ENCODE measurements around the gene ROR2. TPM values are rescaled to one million over a fixed set of nuclear protein-coding genes. Genes with fewer than 3 reads are reported as not detected.

Gene ROR2
- total RNA-seq, 1 experiment from 2014 or later: not detected

DNA sequence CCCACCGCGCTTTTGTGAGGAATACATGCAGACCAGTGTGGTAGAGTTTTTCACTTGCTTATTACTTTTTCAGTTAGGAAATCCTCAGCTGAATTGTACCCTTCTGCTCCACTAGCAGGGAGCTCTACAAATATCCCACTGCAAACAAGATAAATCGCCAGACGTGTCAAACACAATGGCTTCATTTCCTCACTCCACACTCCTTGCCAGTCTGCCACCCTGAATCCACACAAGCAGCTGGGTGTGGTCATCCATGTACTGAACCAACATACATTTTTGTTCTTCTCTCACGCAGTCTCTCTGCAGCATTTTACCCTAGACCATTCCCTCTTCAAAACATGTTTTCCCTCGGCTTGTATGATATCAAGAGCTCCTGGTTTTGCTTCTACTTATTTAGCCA, 3.7 kb upstream of the ROR2 start:
- Mint-ChIP-seq H3K4me3 (ENCODE audit: low read depth, unreplicated experiment) (no peak overlapping the region), H3K27me3 (ENCODE audit: unreplicated experiment) (peaks cover 51% of the 10 kb centered on the region), H3K9me3 (ENCODE audit: low read depth, unreplicated experiment) (peaks cover 2% of the 10 kb centered on the region), H3K27ac (ENCODE audit: unreplicated experiment) (no peak overlapping the region), H3K4me1 (ENCODE audit: low read depth, unreplicated experiment) (peaks cover 11% of the 10 kb centered on the region), H3K36me3 (ENCODE audit: insufficient read depth, unreplicated experiment) (no peaks in the 10 kb centered on the region)
- TF ChIP-seq, protein P1, sequence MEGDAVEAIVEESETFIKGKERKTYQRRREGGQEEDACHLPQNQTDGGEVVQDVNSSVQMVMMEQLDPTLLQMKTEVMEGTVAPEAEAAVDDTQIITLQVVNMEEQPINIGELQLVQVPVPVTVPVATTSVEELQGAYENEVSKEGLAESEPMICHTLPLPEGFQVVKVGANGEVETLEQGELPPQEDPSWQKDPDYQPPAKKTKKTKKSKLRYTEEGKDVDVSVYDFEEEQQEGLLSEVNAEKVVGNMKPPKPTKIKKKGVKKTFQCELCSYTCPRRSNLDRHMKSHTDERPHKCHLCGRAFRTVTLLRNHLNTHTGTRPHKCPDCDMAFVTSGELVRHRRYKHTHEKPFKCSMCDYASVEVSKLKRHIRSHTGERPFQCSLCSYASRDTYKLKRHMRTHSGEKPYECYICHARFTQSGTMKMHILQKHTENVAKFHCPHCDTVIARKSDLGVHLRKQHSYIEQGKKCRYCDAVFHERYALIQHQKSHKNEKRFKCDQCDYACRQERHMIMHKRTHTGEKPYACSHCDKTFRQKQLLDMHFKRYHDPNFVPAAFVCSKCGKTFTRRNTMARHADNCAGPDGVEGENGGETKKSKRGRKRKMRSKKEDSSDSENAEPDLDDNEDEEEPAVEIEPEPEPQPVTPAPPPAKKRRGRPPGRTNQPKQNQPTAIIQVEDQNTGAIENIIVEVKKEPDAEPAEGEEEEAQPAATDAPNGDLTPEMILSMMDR (IDR thresholded peaks at IDR 0.05; ENCODE audit: unreplicated experiment): no peak
- CTCF ChIA-PET: interaction anchor here (1.3 kb wide), 1 partner anchor 8 kb away, joined by 3 read pairs; no protein-coding TSS in a partner anchor
- BruUV-seq (replicated peaks): no TSS peak
- no peak for DNase-seq
- intact Hi-C loops (cut with micrococcal nuclease; ENCODE audit: unreplicated experiment): no loop called here

DNA sequence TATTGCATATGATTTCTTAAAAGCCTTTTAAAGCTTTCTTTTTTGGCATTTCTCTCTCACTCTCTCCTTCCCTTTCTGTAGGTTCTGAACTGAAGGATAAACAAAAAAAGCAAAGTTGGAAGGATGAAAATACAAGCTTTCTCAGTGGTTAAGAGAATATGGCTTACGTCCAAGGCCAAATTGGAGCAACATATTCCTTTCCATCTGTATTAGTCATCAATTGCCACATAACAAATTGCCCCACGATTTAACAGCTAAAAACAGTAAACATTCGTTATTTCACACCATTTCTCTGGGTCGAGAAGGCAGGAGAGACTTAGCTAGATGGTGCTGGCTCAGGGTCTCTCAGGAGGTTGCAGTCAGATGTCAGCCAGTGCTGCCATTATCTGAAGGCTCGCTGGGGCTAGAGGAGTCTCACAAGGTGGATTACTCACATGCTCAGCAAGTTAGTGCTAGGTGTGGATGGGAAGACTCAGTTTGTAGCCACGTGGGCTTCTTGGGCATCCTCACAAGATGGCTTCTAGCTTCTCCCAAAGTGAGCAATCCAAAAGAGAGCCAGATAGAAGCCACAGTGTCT, 2.0 kb upstream of the ROR2 start:
- TF ChIP-seq, protein P1 (IDR thresholded peaks at IDR 0.05; ENCODE audit: unreplicated experiment): no peak
- Mint-ChIP-seq H3K27ac (ENCODE audit: unreplicated experiment) (no peak overlapping the region), H3K36me3 (ENCODE audit: insufficient read depth, unreplicated experiment) (no peaks in the 10 kb centered on the region), H3K4me3 (ENCODE audit: low read depth, unreplicated experiment) (no peak overlapping the region), H3K9me3 (ENCODE audit: low read depth, unreplicated experiment) (peaks cover 2% of the 10 kb centered on the region), H3K4me1 (ENCODE audit: low read depth, unreplicated experiment) (peaks cover 11% of the 10 kb centered on the region), H3K27me3 (ENCODE audit: unreplicated experiment) (peaks cover 66% of the 10 kb centered on the region)
- BruUV-seq (replicated peaks): no TSS peak
- intact Hi-C loops (cut with micrococcal nuclease; ENCODE audit: unreplicated experiment): no loop called here
- CTCF ChIA-PET: interaction anchor here (0.6 kb wide), 1 partner anchor 474 kb away, joined by 3 read pairs; no protein-coding TSS in a partner anchor
- no peak for DNase-seq

DNA sequence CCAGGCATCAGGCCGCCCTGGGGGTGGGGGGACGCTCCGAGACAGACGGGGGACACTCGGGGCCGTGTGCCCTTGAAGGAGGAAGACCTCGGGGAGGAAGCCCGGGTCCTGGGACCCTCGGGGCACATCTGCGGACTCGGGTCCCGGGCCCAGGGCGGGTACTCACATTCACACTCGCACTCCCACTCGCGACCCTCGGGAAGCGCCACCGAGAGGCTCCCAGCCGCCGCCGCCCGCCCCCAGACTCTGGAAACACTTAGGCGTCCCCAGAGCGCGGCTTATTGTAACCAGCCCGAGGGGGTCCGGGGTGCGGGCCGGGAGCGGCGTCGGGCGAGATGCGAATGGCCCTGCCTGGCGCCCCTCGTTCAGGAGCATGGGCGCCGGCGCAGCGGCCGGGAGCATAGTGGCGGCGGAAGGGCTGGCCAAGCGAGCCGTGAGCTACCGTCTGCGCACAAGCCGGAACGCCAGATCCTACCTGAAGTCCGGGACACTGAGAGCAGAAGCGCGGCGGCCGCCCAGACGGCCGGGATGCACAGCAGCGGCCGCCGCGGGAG, 559 bp downstream of the ROR2 start:
- H3K27ac Mint-ChIP-seq (ENCODE audit: unreplicated experiment): no peak overlapping the region
- CTCF ChIA-PET: no interaction called here
- DNase-seq: no peak
- TF ChIP-seq, protein P1 (IDR thresholded peaks at IDR 0.05; ENCODE audit: unreplicated experiment): no peak
- H3K4me3 Mint-ChIP-seq (ENCODE audit: low read depth, unreplicated experiment): peak overlapping the region; percentile 46
- H3K36me3 Mint-ChIP-seq (ENCODE audit: insufficient read depth, unreplicated experiment): no peaks in the 10 kb centered on the region
- no TSS peak for BruUV-seq (replicated peaks)
- peaks cover 2% of the 10 kb centered on the region for H3K4me1 Mint-ChIP-seq (ENCODE audit: low read depth, unreplicated experiment)
- peaks cover 2% of the 10 kb centered on the region for H3K9me3 Mint-ChIP-seq (ENCODE audit: low read depth, unreplicated experiment)
- intact Hi-C loops (cut with micrococcal nuclease; ENCODE audit: unreplicated experiment): no loop called here
- peaks cover 81% of the 10 kb centered on the region for H3K27me3 Mint-ChIP-seq (ENCODE audit: unreplicated experiment)

DNA sequence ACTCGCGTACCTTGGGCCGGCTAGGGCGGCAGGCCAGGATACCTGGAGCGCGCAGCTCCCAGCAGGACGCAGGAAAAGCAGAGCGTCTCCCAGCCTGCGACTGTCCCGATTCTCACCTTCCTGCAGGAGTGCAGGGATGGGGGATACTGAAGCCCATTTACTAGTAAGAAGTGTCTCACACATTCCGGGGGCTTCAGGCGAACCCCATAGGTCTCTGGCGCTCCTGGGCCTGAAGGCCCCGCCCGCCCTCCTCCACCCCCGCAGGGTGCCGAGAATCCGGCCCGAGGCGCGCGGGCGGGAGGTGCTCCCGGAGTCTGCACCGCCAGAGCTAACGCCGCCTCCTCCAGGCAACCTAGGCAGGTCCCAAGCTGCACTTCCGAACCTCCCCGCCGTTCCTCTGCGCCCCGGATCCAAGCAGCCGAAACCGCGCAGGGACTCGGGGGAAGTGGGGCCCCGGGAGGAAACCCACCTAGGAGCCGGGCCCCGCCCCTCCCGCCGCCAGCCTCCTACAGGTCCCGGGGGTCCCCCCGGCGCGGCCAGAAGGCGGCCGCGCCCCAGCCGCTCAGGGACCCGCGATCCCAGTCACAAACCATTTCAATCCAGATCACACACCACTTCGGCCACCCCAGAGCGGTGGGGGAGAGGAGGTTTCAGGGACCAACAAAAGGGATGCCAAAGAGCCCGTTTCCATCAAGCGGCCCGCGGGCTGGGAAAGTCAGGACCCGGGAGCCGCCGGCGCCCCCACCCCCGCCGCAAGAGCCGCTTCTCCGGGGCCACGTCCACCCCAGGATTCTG, 1.2 kb downstream of the ROR2 start:
- Mint-ChIP-seq H3K9me3 (ENCODE audit: low read depth, unreplicated experiment) (peaks cover 2% of the 10 kb centered on the region), H3K4me1 (ENCODE audit: low read depth, unreplicated experiment) (no peaks in the 10 kb centered on the region)
- BruUV-seq (replicated peaks): no TSS peak

More for the DNA sequence above, 1.2 kb downstream of the ROR2 start:
- TF ChIP-seq, protein P1 (IDR thresholded peaks at IDR 0.05; ENCODE audit: unreplicated experiment): no peak
- H3K36me3 Mint-ChIP-seq (ENCODE audit: insufficient read depth, unreplicated experiment): no peaks in the 10 kb centered on the region
- peaks cover 81% of the 10 kb centered on the region for H3K27me3 Mint-ChIP-seq (ENCODE audit: unreplicated experiment)
- DNase-seq: peak; percentile 36
- CTCF ChIA-PET: no interaction called here
- peak overlapping the region; percentile 46 for H3K4me3 Mint-ChIP-seq (ENCODE audit: low read depth, unreplicated experiment)
- intact Hi-C loops (cut with micrococcal nuclease; ENCODE audit: unreplicated experiment): no loop called here
- H3K27ac Mint-ChIP-seq (ENCODE audit: unreplicated experiment): no peak overlapping the region
